SU-DHL-6 (cell line): ENCODE data around the gene GRIN2B.

ENCODE experiments used
- H2AFZ ChIP-seq: fragments of 200-600 bp; sonication (generic); 2 replicates; pipeline ENCODE4 v1.6.1; 2014; ENCODE audit warnings: low read depth, mild to moderate bottlenecking, moderate library complexity, mixed read lengths, antibody characterized with exemption, low read length; ENCODE audit not compliant: severe bottlenecking
- H3F3A ChIP-seq: fragments of 200-600 bp; shearing (Covaris generic); 2 replicates; pipeline ENCODE4 v1.6.0; 2016; ENCODE audit warnings: antibody characterized with exemption, mild to moderate bottlenecking; ENCODE audit not compliant: insufficient read depth
- H3K27ac ChIP-seq: fragments of 200-600 bp; sonication (generic); 2 replicates; pipeline ENCODE4 v1.5.1; 2016; ENCODE audit warnings: low read depth, mild to moderate bottlenecking, low read length, moderate library complexity, mixed read lengths
- H3K27me3 ChIP-seq: fragments of 200-600 bp; sonication (generic), shearing (Covaris generic); 2 replicates; pipeline ENCODE4 v1.6.0; 2014; ENCODE audit warnings: mild to moderate bottlenecking, low read length
- H3K36me3 ChIP-seq: fragments of 200-600 bp; sonication (generic); 2 replicates; pipeline ENCODE4 v1.6.1; 2014; ENCODE audit warnings: mild to moderate bottlenecking, low read length, mixed read lengths
- H3K4me2 ChIP-seq: fragments of 300-600, 200-600 bp; shearing (Covaris generic), sonication (generic); 2 replicates; pipeline ENCODE4 v1.6.0; 2014; ENCODE audit warnings: low read length, low read depth, mild to moderate bottlenecking; ENCODE audit not compliant: poor library complexity, severe bottlenecking
- H3K4me3 ChIP-seq: fragments of 200-600 bp; sonication (generic); 2 replicates; pipeline ENCODE4 v1.5.1; 2014; ENCODE audit warnings: antibody characterized with exemption, low read length, mild to moderate bottlenecking, mixed read lengths; ENCODE audit not compliant: insufficient read depth, poor library complexity, severe bottlenecking
- H3K79me2 ChIP-seq: fragments of 200-600 bp; sonication (generic); 2 replicates; pipeline ENCODE4 v1.6.1; 2014; ENCODE audit warnings: mild to moderate bottlenecking, low read length, moderate library complexity; ENCODE audit not compliant: insufficient read depth
- H3K9ac ChIP-seq: fragments of 200-600 bp; sonication (generic); 2 replicates; pipeline ENCODE4 v1.7.0; 2014; ENCODE audit warnings: mild to moderate bottlenecking, low read length
- H3K9me2 ChIP-seq: fragments of 200-600 bp; sonication (generic); replicated peaks from 2 replicates; pipeline ENCODE4 v1.6.1; 2014; ENCODE audit warnings: low read length; ENCODE audit not compliant: insufficient read depth
- H3K9me3 ChIP-seq: fragments of 200-600 bp; sonication (generic); 2 replicates; pipeline ENCODE4 v1.6.1; 2014; ENCODE audit warnings: low read length, mixed read lengths; ENCODE audit not compliant: insufficient read depth
- H4K20me1 ChIP-seq: fragments of 200-600 bp; sonication (generic); 2 replicates; pipeline ENCODE4 v1.6.1; 2014; ENCODE audit warnings: low read depth, mild to moderate bottlenecking, antibody characterized with exemption, low read length, moderate library complexity, mixed read lengths
- EZH2phosphoT487 ChIP-seq: fragments of 200-600 bp; sonication (generic), shearing (Covaris generic); conservative IDR thresholded peaks from 2 replicates; pipeline ENCODE4 v1.6.1; 2018; ENCODE audit warnings: mild to moderate bottlenecking, antibody characterized with exemption, low read length, moderate library complexity, mixed read lengths
- TF ChIP-seq, protein P1 (sequence below): fragments of 200-600 bp; sonication (generic); IDR thresholded peaks from one replicate; pipeline ENCODE4 v1.5.1; 2017; ENCODE audit warnings: antibody characterized with exemption, mild to moderate bottlenecking, low read length, moderate library complexity; ENCODE audit not compliant: insufficient read depth, poor library complexity, severe bottlenecking

Gene GRIN2B

DNA sequence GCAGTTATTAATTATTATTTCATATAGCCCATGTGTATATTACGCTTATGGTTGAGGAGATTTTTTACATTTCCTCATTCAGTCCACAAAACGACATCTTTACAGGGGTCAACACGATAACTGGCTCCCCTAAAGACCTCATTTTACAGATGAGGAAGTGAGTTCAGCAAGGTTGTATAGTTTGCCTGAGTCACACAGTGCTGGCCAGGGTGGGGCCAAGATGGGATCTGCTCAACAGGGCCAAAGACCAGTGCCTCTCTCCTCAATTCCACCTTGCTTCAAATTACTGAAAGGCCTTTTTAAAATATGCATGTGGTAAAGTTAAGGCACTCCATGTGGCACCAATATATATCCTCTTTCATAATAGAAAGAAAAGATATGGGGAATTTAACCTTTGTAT, 13.1 kb downstream of the GRIN2B start:
- Histone ChIP-seq H3K27me3 (no peaks in the 10 kb centered on the region), H3K9me2 (no peaks in the 10 kb centered on the region), H3K9ac (no peak overlapping the region), H3K4me2 (no peak overlapping the region), H3F3A (no peaks in the 10 kb centered on the region), H3K79me2 (no peaks in the 10 kb centered on the region), H3K9me3 (no peaks in the 10 kb centered on the region), H3K27ac (no peak overlapping the region), H4K20me1 (no peaks in the 10 kb centered on the region), H3K36me3 (no peaks in the 10 kb centered on the region), H2AFZ (no peak overlapping the region), H3K4me3 (no peak overlapping the region)
- no peak for TF ChIP-seq EZH2phosphoT487
- TF ChIP-seq, protein P1, sequence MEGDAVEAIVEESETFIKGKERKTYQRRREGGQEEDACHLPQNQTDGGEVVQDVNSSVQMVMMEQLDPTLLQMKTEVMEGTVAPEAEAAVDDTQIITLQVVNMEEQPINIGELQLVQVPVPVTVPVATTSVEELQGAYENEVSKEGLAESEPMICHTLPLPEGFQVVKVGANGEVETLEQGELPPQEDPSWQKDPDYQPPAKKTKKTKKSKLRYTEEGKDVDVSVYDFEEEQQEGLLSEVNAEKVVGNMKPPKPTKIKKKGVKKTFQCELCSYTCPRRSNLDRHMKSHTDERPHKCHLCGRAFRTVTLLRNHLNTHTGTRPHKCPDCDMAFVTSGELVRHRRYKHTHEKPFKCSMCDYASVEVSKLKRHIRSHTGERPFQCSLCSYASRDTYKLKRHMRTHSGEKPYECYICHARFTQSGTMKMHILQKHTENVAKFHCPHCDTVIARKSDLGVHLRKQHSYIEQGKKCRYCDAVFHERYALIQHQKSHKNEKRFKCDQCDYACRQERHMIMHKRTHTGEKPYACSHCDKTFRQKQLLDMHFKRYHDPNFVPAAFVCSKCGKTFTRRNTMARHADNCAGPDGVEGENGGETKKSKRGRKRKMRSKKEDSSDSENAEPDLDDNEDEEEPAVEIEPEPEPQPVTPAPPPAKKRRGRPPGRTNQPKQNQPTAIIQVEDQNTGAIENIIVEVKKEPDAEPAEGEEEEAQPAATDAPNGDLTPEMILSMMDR, result no peak

DNA sequence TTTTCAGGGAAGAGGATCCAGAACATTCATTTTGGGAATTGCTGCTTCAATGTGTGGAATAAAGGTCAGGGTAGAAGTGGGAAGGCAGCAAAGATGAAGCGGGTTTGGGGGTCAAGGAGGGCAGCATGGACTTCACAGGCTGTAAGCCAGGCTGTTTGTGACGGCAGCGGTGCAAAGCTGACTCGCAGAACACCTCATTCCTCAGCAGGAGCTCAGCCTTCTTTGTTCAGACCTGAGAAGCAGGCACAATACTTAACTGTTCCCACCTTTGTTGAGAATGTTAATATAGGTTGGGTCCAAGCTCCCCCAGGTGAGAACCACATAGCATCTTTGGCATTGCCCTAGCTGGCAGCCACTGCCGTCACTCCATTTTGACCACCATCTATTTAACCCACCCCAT, 16.7 kb downstream of the GRIN2B start:
- no peak overlapping the region for H3K4me2 ChIP-seq

DNA sequence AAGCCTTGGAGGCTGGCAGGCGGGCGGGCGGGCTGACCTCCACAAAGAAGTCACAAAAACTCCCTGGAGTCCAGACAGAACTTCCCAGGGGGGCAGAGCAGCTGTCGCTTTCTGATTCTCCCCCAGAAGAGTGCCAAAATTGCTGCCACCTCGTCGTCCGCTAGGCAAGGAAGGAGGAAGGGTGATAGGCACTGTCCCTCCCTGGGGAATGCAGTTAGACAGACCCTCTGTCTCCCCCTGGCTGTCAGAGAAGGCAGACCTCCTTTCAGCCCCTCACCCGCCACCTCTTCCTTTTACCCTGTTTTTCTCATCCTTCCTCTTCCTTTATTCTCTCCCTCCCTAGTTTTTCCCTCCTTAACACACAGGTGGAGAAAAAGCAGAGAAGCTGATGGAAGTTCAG, 18.7 kb downstream of the GRIN2B start:
- no peak overlapping the region for H2AFZ ChIP-seq
- no peaks in the 10 kb centered on the region for H3K79me2 ChIP-seq
- no peak overlapping the region for H3K4me2 ChIP-seq
- H3F3A ChIP-seq, result no peaks in the 10 kb centered on the region
- no peaks in the 10 kb centered on the region for H4K20me1 ChIP-seq
- no peaks in the 10 kb centered on the region for H3K27me3 ChIP-seq
- H3K27ac ChIP-seq, result no peak overlapping the region
- no peaks in the 10 kb centered on the region for H3K36me3 ChIP-seq
- H3K9me2 ChIP-seq, result no peaks in the 10 kb centered on the region
- no peak overlapping the region for H3K4me3 ChIP-seq
- no peaks in the 10 kb centered on the region for H3K9me3 ChIP-seq
- TF ChIP-seq, protein P1, result no peak
- no peak for TF ChIP-seq EZH2phosphoT487
- H3K9ac ChIP-seq, result no peak overlapping the region

More for the DNA sequence above, 16.7 kb downstream of the GRIN2B start:
- TF ChIP-seq, protein P1, result no peak
- no peak overlapping the region for H3K9ac ChIP-seq
- H3K36me3 ChIP-seq, result no peaks in the 10 kb centered on the region
- no peaks in the 10 kb centered on the region for H3K27me3 ChIP-seq
- no peak overlapping the region for H3K4me3 ChIP-seq
- no peak overlapping the region for H3K27ac ChIP-seq
- no peak overlapping the region for H2AFZ ChIP-seq
- no peaks in the 10 kb centered on the region for H3F3A ChIP-seq
- no peaks in the 10 kb centered on the region for H3K9me3 ChIP-seq
- no peaks in the 10 kb centered on the region for H3K79me2 ChIP-seq
- H4K20me1 ChIP-seq, result no peaks in the 10 kb centered on the region
- H3K9me2 ChIP-seq, result no peaks in the 10 kb centered on the region

DNA sequence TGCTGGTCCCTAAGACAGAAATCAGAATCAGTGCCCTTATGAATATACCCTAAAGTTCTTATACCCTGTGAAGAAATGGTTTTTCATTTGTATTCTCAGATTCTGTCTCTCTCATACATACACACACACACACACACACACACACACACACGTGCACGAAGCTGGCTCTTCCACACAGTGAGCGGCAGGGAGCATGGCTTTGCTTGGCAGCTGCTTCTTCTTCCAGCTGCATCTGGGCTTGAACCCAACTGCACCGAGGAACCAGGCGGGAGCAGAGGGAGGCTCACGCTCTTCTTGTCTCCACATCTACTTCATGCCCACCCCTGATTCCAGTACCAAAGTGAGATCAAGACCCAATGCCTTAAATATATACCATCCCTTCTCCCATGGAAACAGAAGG, 19.4 kb downstream of the GRIN2B start:
- H2AFZ ChIP-seq, result no peak overlapping the region
- H3K9me2 ChIP-seq, result no peaks in the 10 kb centered on the region
- no peak overlapping the region for H3K9ac ChIP-seq
- H3K4me2 ChIP-seq, result no peak overlapping the region
- no peaks in the 10 kb centered on the region for H3K36me3 ChIP-seq
- H3K79me2 ChIP-seq, result no peaks in the 10 kb centered on the region
- H3K4me3 ChIP-seq, result no peak overlapping the region
- H4K20me1 ChIP-seq, result no peaks in the 10 kb centered on the region
- no peak overlapping the region for H3K27ac ChIP-seq
- no peaks in the 10 kb centered on the region for H3K9me3 ChIP-seq
- TF ChIP-seq, protein P1, result no peak
- no peak for TF ChIP-seq EZH2phosphoT487
- no peaks in the 10 kb centered on the region for H3K27me3 ChIP-seq
- H3F3A ChIP-seq, result no peaks in the 10 kb centered on the region
